Amniotic stem cell (primary cell): ENCODE measurements around the gene CEL.

Source experiments
- DNase-seq: peaks from one replicate; lab custom pipeline; 2025; lab: John Stamatoyannopoulos, UW

The CEL gene

GRCh38 chr9:133103987-133104505 is 42.3 kb downstream of the CEL start:
- no peak for DNase-seq

- DNase-seq = no peak
Observed at GRCh38 chr9:133104718-133105460, 43.1 kb downstream of the CEL start.

DNA sequence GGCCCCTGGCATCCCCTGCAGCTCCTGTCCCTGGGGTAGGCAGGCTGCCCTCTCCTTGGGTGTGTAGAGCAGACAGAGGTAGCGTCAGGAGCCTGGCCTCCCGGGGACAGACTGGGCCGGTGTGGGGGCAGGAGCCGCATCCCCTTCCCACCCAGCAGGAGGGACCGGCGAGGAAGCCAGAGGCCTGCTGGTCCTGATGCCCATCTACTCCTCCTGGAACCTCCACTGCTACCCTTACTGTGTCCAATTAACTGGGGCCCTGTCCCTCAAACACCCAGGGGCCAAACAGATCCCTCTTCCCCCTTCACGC is 43.6 kb downstream of the CEL start:
- no peak for DNase-seq

DNA sequence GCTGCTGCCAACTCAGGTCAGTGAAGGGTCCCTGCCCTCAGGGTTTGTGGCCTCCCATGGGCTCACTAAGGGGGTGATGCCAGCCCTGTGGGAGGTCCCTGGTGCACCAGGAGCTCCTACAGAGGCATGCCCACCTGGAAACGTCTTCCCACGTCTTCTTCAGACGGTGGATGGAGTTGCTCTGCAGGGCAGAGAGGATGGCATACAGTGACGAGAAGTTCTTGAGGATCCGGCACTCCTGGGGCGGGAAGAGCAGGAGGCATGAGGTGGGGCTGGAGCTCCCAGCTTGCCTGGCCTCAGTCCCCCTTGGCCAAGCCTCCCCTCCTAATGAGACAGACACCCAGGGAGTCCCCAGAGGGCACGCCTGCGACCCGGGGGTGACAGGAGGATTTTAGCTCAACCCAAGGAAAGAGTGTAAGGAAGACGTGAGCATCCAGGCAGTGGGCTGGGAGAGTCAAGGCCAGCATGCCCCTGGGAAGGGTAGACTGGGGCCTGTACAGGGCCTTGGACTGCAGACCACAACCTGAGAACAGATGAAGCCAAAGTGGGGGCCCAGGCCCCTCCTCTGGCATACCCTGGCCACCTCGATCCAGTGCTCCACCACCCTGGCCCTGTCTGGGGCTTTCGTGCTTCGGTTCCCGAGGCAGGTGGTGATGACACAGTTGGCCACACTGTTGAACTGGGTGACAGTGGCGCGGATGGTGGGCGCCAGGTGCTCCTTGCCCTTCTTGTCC is 44.9 kb downstream of the CEL start:
- no peak for DNase-seq

DNA sequence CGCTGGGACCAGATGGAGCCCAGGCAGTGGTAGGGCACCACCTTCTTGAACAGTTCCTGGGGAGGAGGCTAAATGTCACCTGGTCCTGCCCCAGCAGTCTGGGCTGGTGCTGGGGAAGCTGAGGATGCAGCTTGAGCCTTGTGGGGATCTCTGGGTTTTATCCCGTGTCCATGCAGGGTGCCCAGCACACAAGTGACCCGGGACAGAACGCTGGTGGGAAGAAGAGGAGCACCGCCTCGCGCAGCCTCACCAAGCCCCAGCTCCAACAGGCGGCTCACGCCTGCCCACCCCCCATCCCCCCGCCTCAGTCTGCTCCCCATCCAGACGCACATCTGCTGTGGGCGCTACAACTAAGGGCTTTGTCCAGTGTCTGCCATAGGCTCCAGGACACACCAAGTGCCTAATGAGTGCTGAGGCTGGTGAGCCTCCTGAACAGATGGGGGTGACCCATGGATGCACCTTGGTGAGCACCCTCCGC is 45.5 kb downstream of the CEL start:
- no peak for DNase-seq

GRCh38 chr9:133107961-133108793 is 46.4 kb downstream of the CEL start:
- DNase-seq = no peak

DNA sequence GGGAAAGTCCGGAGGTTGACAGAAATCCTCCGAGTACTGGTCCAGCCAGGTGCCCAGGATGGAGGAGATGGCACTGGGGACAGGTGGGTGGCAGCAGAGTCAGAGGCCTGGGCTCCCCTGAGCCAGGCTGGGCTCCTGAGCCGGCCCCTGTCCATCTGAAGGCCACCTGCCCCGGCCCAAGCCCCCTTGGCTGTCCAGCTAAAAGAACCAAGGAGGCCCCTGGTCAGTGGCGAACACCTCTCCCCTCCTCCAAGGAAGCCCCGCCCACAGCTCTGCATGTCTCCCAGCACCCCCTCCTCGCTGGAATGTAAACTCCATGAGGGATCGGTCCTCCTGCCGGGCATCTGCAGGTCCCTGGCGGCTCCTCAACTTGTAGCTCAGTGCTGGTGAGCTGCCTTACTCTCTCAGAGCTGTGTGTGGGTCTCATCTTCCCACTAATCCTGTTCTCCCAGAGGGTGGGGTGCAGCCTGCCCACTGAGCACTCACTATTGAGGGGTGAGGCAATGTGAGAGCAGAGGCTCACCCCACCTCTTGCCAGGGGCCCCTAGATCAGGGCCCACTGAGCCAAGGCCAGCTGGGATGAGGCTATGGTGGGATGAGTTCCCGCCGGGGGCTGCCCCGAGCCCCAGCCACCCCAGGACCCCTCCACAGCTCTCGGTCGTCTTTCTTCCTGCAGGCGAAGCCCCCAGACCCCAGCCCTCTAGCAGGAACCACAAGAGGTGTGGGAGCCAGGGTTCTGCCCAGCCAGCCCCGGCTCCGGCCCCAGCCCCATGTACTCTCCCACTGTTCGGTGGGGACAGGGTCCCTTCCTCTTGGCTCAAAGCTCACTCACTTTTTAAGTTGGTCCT is 47.2 kb downstream of the CEL start:
- no peak for DNase-seq

GRCh38 chr9:133109931-133110650 is 48.3 kb downstream of the CEL start:
- DNase-seq = no peak

DNA sequence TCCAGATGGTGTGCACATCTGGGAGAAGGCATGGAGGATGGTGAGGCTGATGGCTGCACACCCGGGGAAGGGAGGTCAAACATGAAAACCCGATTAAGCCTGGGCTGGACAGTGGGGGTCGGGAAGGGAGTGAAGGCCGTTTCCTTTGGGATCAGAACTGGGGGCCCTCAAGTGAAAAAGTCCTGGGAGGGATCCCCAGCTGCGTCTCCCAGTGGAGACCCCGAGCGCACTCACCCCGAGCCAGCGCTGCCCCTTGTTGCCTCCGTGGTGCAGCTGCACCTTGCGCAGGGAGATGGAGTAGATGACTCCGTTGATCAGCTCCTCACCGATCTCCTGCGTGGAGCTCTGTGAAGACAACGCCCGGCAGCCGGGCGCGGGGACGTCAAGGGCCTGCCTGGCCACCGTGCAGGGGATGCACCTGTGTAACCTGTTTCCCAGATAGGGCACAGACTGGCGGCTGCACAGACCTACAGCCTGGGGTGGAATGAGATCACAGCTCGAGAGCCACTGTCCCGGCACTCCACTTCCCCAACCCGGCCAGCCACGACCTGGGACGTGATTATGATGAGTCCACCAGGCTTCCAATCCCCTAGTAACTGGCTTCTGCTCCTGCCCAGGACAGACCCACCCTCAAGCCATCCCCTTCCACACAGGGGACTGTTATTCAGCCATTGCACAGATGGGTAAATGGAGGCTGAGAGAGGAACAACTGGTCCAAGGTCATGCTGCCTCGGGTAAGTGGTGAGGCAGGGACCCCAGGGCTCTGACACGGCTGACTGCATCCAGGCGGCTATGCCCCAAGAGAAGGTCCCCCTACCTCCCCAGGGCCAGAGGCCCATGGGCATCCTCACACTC is 50.3 kb downstream of the CEL start:
- DNase-seq = no peak

GRCh38 chr9:133112663-133113026 is 50.9 kb downstream of the CEL start:
- no peak for DNase-seq

DNA sequence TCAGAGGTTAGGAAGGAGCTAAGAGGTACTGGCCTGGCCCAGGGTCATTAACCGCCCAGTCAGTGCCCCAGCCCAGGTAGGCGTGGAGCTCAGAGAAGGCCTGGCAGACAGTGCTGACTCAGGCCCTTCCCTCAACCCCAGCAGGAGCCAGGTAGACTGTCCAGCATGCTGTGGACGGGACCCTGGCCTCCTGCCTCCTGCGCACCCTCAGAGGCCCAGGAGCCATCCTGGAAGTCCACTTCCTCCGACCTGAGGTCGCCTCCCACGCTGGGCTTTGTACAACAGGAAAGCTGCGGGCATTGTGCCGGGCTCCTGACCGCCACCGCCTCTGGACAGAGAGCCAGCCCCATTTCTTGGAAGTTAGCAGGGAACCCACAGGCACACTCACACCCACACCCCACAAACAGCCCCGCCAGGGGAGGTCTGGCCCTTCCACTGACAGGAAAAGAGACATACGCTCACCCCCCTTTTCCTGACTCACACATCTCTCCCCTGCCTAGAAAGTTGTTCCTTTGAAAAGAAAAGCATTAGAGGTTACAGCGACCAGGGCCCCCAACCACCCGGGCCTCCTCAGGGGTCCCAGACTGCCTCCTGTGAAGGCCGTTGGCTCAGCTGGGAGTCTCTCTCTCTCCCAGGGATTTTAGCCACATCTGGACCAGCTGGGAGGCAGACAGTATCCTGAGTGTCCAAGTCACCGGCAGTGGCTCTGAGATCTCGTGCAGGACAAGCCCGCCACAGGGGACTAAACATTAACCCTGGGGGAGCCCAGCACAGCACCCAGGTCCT is 51.6 kb downstream of the CEL start:
- no peak for DNase-seq

DNA sequence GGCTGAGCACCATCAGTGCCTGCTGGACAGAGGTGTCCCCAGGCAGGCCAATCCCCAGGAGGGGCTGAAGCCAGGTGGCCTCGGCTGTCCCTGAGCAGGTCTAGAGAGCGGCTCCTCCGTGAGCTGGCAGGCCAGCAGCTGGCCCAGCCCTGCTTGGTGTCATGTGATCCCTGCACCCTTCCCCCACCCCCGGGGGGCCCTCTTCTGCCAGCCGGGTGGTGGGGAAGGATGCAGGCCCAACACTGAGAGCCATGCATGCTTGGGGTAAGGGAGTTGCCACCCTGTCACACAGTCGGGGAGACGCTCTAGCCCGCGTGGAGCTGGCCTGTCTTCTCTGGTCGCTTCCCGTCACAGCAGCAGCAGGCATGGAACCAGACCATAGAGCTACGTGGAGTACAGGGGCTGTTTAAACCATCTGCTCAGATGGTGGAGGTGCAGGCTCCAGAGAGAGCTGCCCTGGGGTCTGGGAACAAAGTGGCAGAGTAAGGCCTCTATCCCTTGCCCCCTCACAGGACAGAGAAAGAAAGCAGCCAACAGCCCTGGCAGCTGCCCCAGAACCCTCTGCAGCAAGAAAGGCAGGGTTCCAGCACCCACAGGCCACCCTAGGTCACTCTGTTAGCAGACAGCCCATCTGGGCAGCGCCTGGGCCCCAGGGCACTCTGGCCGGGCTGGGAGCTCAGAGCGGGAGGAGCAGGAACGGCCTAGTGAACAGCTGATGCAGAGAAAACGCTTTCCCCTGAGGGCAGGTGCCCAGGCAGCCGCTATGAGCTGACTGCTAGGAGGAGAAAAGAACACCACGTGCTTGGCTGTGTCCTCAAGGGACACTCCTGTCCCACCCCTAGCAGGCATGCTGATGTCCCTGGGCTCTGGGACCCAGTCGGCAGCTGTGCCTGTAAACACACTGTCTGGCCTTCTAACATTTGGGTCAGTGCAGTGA is 52.4 kb downstream of the CEL start:
- no peak for DNase-seq

- DNase-seq = no peak
Observed at GRCh38 chr9:133114886-133115603, 53.3 kb downstream of the CEL start.

GRCh38 chr9:133115604-133116345 is 54.0 kb downstream of the CEL start:
- no peak for DNase-seq

GRCh38 chr9:133116346-133117231 is 54.8 kb downstream of the CEL start:
- no peak for DNase-seq
